ENCODE measurements around the gene SERINC1. TPM values are rescaled to one million over a fixed set of nuclear protein-coding genes. Genes with fewer than 3 reads are reported as not detected.

Gene SERINC1
- total RNA-seq: 236 and 399 TPM in 2 replicates

GRCh38 chr6:122471107-122472021 is at the start of gene SERINC1:
SERINC1 (minus strand) TSS chr6:122471807; CDS start chr6:122471737, 70 bp downstream.

GRCh38 chr6:122399348-122400120 is 72.1 kb downstream of the SERINC1 start, which contains the start of gene HSF2:
HSF2 (plus strand) TSS chr6:122399652; CDS start chr6:122399738, 86 bp downstream.

Other genes with a start within 250 kb of the SERINC1 start
- gene HSF2, start 72.2 kb downstream of the SERINC1 start, total RNA-seq: 12.7 and 29.6 TPM in 2 replicates
- gene PKIB, start 138.6 kb upstream of the SERINC1 start, total RNA-seq: 1.2 and 4.8 TPM in 2 replicates